GM12875 (cell line): Measurements from ENCODE around the gene RAD51.

Experiments used
- H3K4me3 ChIP-seq: one replicate; pipeline ENCODE4 v1.5.1; 2011; ENCODE audit warnings: low read depth, low read length, control low read depth
- CTCF ChIP-seq: IDR thresholded peaks from 2 replicates; pipeline ENCODE4 v1.5.1; 2011; ENCODE audit warnings: low read depth, mild to moderate bottlenecking, control low read depth, inconsistent platforms, low read length, moderate library complexity, borderline replicate concordance; ENCODE audit not compliant: insufficient read depth

The RAD51 gene

GRCh38 chr15:40722354-40722753 is 27.4 kb downstream of the RAD51 start:
- TF ChIP-seq CTCF, result no peak
- H3K4me3 ChIP-seq, result no peak overlapping the region

- no peak overlapping the region for H3K4me3 ChIP-seq
- no peak for TF ChIP-seq CTCF
Measured at GRCh38 chr15:40722934-40723333, 28.0 kb downstream of the RAD51 start.

GRCh38 chr15:40723919-40724318 is 28.9 kb downstream of the RAD51 start:
- TF ChIP-seq CTCF, result no peak

GRCh38 chr15:40731034-40731433 is 36.1 kb downstream of the RAD51 start:
- no peak overlapping the region for H3K4me3 ChIP-seq
- TF ChIP-seq CTCF, result no peak

More at GRCh38 chr15:40723919-40724318, 28.9 kb downstream of the RAD51 start:
- H3K4me3 ChIP-seq, result no peak overlapping the region

- no peak overlapping the region for H3K4me3 ChIP-seq
- TF ChIP-seq CTCF, result no peak
Measured at GRCh38 chr15:40736575-40736974, 41.6 kb downstream of the RAD51 start.

- TF ChIP-seq CTCF, result no peak
- no peak overlapping the region for H3K4me3 ChIP-seq
Measured at GRCh38 chr15:40737048-40737447, 42.1 kb downstream of the RAD51 start.

GRCh38 chr15:40739047-40739446 is 44.1 kb downstream of the RAD51 start:
- no peak for TF ChIP-seq CTCF
- no peak overlapping the region for H3K4me3 ChIP-seq
